WTC11 (cell line): Measurements from ENCODE around the gene BLID. TPM values are rescaled to one million over a fixed set of nuclear protein-coding genes. Genes with fewer than 3 reads are reported as not detected.

Experiments used
- ATAC-seq: fragments of 200-7000 bp; cut with Tn5 transposase; 2 replicates; pipeline ENCODE4 v1.10.0; 2021; ENCODE audit warnings: mild to moderate bottlenecking, moderate library complexity
- CTCF ChIA-PET: fragments of 300-600 bp; sonication (Branson Sonifier 250); formaldehyde crosslinking; loops from one replicate; lab custom pipeline; 2021; ENCODE audit warnings: antibody characterized with exemption; lab: Charles Lee
- POLR2A ChIA-PET: fragments of 350-600 bp; sonication (Branson Sonifier 250); formaldehyde crosslinking; loops from one replicate; lab custom pipeline; 2021; ENCODE audit warnings: antibody characterized with exemption; lab: Charles Lee
- DNase-seq: peaks from one replicate; pipeline ENCODE4 v3.0.0; 2021; ENCODE audit warnings: low spot score
- H3K27ac Mint-ChIP-seq: 2 replicates; pipeline ENCODE4 v1.8.0; 2021; ENCODE audit warnings: mixed read lengths
- H3K27me3 Mint-ChIP-seq: 2 replicates; pipeline ENCODE4 v1.8.0; 2021; ENCODE audit warnings: low read depth, mild to moderate bottlenecking, moderate library complexity, mixed read lengths
- H3K36me3 Mint-ChIP-seq: 2 replicates; pipeline ENCODE4 v1.8.0; 2021; ENCODE audit warnings: mixed read lengths
- H3K4me1 Mint-ChIP-seq: 2 replicates; pipeline ENCODE4 v1.8.0; 2022; ENCODE audit warnings: mixed read lengths
- H3K4me3 Mint-ChIP-seq: 2 replicates; pipeline ENCODE4 v1.8.0; 2021; ENCODE audit warnings: mild to moderate bottlenecking, moderate library complexity, mixed read lengths
- H3K9me3 Mint-ChIP-seq: 2 replicates; pipeline ENCODE4 v1.8.0; 2021; ENCODE audit warnings: mixed read lengths
- AFF4 ChIP-seq: sonication (generic); formaldehyde crosslinking; IDR thresholded peaks from 2 replicates; pipeline ENCODE4 v1.8.1; 2023; ENCODE audit warnings: mild to moderate bottlenecking, missing genetic modification reagents, borderline replicate concordance
- ATF2 ChIP-seq: sonication (generic); formaldehyde crosslinking; IDR thresholded peaks from 2 replicates; pipeline ENCODE4 v1.8.1; 2022; ENCODE audit warnings: low read depth, missing genetic modification reagents, borderline replicate concordance
- E2F5 ChIP-seq: sonication (generic); formaldehyde crosslinking; IDR thresholded peaks from 2 replicates; pipeline ENCODE4 v1.8.1; 2022; ENCODE audit warnings: mild to moderate bottlenecking, moderate library complexity, missing genetic modification reagents
- ELF4 ChIP-seq: sonication (generic); formaldehyde crosslinking; IDR thresholded peaks from 2 replicates; pipeline ENCODE4 v1.8.1; 2022; ENCODE audit warnings: low read depth, mild to moderate bottlenecking, moderate library complexity, missing genetic modification reagents
- FOXP1 ChIP-seq: sonication (generic); formaldehyde crosslinking; IDR thresholded peaks from 2 replicates; pipeline ENCODE4 v1.8.0; 2022; ENCODE audit warnings: missing genetic modification reagents, mild to moderate bottlenecking, moderate library complexity, borderline replicate concordance
- GRHL2 ChIP-seq: fragments of 250-450 bp; sonication (Bioruptor Pico); IDR thresholded peaks from 2 replicates; pipeline ENCODE4 v1.8.0; 2022; ENCODE audit warnings: mild to moderate bottlenecking, moderate library complexity; ENCODE audit not compliant: insufficient replicate concordance, severe bottlenecking
- HMGXB4 ChIP-seq: sonication (generic); formaldehyde crosslinking; IDR thresholded peaks from 2 replicates; pipeline ENCODE4 v1.8.1; 2023; ENCODE audit warnings: mild to moderate bottlenecking, moderate library complexity, missing genetic modification reagents
- IRF1 ChIP-seq: sonication (generic); formaldehyde crosslinking; IDR thresholded peaks from 2 replicates; pipeline ENCODE4 v1.8.0; 2023; ENCODE audit warnings: missing genetic modification reagents
- JUN ChIP-seq: sonication (generic); formaldehyde crosslinking; IDR thresholded peaks from 2 replicates; pipeline ENCODE4 v1.8.0; 2023; ENCODE audit warnings: mild to moderate bottlenecking, missing genetic modification reagents
- MLX ChIP-seq: sonication (generic); formaldehyde crosslinking; IDR thresholded peaks from 2 replicates; pipeline ENCODE4 v1.8.1; 2023; ENCODE audit warnings: mild to moderate bottlenecking, missing genetic modification reagents, moderate library complexity
- NR3C1 ChIP-seq: sonication (generic); formaldehyde crosslinking; conservative IDR thresholded peaks from 2 replicates; pipeline ENCODE4 v1.8.1; 2023; ENCODE audit warnings: low read depth, mild to moderate bottlenecking, missing genetic modification reagents
- PRRX2 ChIP-seq: fragments of 250-450 bp; sonication (Bioruptor Pico); IDR thresholded peaks from 2 replicates; pipeline ENCODE4 v1.8.0; 2021; ENCODE audit warnings: mild to moderate bottlenecking
- RELA ChIP-seq: sonication (generic); formaldehyde crosslinking; IDR thresholded peaks from 2 replicates; pipeline ENCODE4 v1.8.1; 2022; ENCODE audit warnings: missing genetic modification reagents, mild to moderate bottlenecking, borderline replicate concordance
- SOX15 ChIP-seq: fragments of 250-450 bp; sonication (Bioruptor Pico); IDR thresholded peaks from 2 replicates; pipeline ENCODE4 v1.9.0; 2021; ENCODE audit warnings: mild to moderate bottlenecking
- SP1 ChIP-seq: sonication (generic); formaldehyde crosslinking; conservative IDR thresholded peaks from 2 replicates; pipeline ENCODE4 v1.8.1; 2022; ENCODE audit warnings: missing genetic modification reagents
- TP53 ChIP-seq: sonication (generic); formaldehyde crosslinking; IDR thresholded peaks from 2 replicates; pipeline ENCODE4 v1.8.1; 2023; ENCODE audit warnings: mild to moderate bottlenecking, missing genetic modification reagents
- ZNF121 ChIP-seq: sonication (generic); formaldehyde crosslinking; IDR thresholded peaks from 2 replicates; pipeline ENCODE4 v1.8.0; 2023; ENCODE audit warnings: missing genetic modification reagents
- ZNF281 ChIP-seq: sonication (generic); formaldehyde crosslinking; IDR thresholded peaks from 2 replicates; pipeline ENCODE4 v1.8.0; 2023; ENCODE audit warnings: mild to moderate bottlenecking, missing genetic modification reagents
- ZNF671 ChIP-seq: fragments of 250-450 bp; sonication (Bioruptor Pico); IDR thresholded peaks from 2 replicates; pipeline ENCODE4 v1.8.0; 2021; ENCODE audit warnings: mild to moderate bottlenecking
- total RNA-seq: library from RNA; stranded (reverse); gene quantifications from 3 replicates; pipeline ENCODE4 v1.2.3, GENCODE V29; 2021

The BLID gene
- total RNA-seq, 1 experiment from 2014 or later: not detected

- ATAC-seq (peak; percentile 46; the same call in 1 of the 2 replicates), DNase-seq (no peak)
- no peak overlapping the region for H3K4me3 Mint-ChIP-seq
- H3K27me3 Mint-ChIP-seq: peaks cover 74% of the 10 kb centered on the region
- ChIA-PET POLR2A (no interaction called here), CTCF (interaction anchor here (0.9 to 1.0 kb wide), 2 partner anchors 39 to 64 kb away, joined by 3 to 4 read pairs; no protein-coding TSS in a partner anchor)
- no peaks in the 10 kb centered on the region for H3K9me3 Mint-ChIP-seq
- H3K4me1 Mint-ChIP-seq: peaks cover 3% of the 10 kb centered on the region; the same call in 1 of the 2 replicates
- H3K36me3 Mint-ChIP-seq: no peaks in the 10 kb centered on the region
- TF ChIP-seq JUN (no peak), MLX (CRISPR knock-in tag) (no peak), SP1 (CRISPR knock-in tag) (no peak), FOXP1 (CRISPR knock-in tag) (no peak), NR3C1 (CRISPR knock-in tag) (no peak), ATF2 (no peak), ZNF671 (CRISPR knock-in tag) (no peak), HMGXB4 (CRISPR knock-in tag) (no peak), AFF4 (no peak), PRRX2 (CRISPR knock-in tag) (no peak), IRF1 (CRISPR knock-in tag) (no peak), SOX15 (CRISPR knock-in tag) (no peak), GRHL2 (no peak), TP53 (CRISPR knock-in tag) (no peak), ZNF281 (CRISPR knock-in tag) (no peak), ELF4 (CRISPR knock-in tag) (no peak), ZNF121 (CRISPR knock-in tag) (no peak), RELA (CRISPR knock-in tag) (no peak), E2F5 (CRISPR knock-in tag) (no peak)
- no peak overlapping the region for H3K27ac Mint-ChIP-seq
These were observed 23.0 kb upstream of the BLID start for GRCh38 chr11:122138744-122139594.
